NAMALWA (cell line): Measurements from ENCODE around the gene RBBP5.
A peak's percentile ranks its signal among the peaks of the same experiment; 100 is the strongest.

Experiments used
- DNase-seq: peaks from one replicate; pipeline ENCODE4 v3.0.0-alpha.2; 2015; ENCODE audit warnings: low spot score

RBBP5 gene

DNA sequence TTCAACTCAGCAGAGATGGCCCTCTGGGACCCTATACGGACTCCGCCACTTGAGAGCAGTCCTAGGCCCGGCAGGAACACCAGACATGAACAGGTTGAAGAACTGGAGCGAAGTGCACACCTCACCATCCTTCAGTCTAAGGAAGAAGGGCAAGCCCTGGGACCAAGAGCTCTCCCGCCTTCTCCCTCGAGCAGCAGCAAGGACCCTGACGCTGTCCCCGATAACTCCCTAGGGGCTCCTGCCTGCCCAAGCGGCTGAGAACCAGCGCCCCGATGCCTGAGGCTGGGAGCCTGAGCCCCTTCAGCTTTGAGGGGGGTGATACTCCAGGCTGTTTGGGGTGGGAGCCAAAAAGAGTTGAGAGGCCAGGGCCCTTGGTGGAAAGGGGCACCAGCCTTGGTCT lies 47.7 kb downstream of the RBBP5 start:
- DNase-seq = no peak

DNA sequence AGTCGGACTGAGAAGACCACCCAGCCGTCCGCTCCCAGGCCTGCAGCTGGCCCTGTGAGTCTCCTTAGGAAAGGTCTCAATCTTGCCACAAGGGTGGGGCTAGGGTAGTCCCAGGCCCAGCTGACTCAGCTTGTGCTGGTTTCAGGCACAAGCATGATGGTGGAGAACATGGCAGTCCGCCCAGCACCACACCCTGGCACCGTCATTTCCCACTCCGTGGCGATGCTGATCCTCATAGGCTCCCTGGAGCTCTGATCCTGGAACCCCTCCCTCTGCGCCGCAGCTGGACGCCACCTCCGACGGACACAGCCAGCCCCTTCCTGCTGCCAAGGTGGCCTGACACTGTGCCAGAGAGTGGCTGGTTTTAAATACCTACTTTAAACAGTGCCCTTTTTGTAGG lies 48.3 kb downstream of the RBBP5 start:
- DNase-seq = no peak

DNA sequence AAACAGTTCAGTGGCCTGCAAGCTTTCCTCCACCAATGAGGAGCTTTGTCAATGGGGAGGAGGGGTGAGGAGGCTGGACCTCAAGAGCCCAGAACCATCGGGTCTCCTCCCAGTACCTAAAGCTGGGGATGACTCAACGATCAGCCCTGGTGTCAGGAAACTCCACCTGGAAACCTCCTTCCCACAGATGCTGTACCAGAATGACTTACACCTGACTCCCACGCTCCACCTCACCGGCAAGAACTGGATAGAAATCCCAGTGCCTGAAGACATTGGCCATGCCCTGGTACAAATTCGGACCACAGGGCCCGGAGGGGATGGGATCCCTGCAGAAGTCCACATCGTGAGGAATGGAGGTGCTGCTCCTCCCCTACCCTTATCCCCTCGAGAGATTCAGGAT lies 48.9 kb downstream of the RBBP5 start:
- DNase-seq = no peak

DNA sequence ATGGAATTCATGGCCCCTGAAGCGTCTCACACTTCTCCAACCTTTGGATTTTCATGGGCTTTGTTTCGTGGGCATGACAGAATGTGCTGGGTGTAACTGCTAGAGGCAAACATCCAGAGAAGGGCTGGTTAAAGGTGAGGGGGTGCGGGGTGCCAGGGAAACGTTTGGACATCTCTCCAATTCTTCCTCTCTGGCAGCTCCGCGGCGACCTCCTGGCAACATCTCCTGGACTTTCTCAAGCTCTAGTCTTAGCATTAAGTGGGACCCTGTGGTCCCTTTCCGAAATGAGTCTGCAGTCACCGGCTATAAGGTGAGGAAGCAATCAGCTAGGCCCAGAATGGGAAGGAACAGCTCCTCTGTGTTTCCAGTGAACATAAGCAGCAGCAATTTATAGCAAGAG lies 49.5 kb downstream of the RBBP5 start:
- DNase-seq = no peak

GRCh38 chr1:205071801-205072200 lies 50.0 kb downstream of the RBBP5 start:
- no peak for DNase-seq

- DNase-seq = no peak
Measured at GRCh38 chr1:205071028-205071409, 50.8 kb downstream of the RBBP5 start.

- DNase-seq = no peak
Measured at GRCh38 chr1:205069371-205070125, 52.2 kb downstream of the RBBP5 start.

DNA sequence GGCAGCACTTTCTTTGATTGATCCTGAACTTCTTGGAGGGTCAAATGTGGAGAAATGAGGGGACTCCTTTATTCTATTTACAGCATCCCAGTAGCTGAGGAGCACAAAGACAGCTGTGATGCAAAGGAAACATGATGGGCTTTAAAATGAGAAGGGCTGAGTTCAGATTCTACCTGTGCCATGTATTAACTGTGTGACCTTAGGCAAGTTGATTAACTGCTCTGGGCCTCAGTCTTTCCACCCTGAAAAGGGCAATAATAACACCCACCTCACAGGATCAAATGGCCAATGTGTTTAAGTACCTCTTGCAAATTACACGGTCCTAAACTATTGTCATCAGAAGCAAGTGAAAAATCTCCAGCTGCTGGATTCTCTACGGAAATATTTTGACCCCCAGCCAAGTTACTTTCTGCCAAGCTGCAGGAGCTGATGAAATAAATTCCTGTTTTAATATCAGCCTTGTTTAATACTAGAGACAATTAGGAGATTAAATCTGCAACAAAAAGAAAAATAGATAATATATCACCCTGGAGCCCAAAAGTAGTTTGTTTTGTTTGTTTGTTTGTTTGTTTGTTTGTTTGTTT lies 53.2 kb downstream of the RBBP5 start:
- DNase-seq = no peak

DNA sequence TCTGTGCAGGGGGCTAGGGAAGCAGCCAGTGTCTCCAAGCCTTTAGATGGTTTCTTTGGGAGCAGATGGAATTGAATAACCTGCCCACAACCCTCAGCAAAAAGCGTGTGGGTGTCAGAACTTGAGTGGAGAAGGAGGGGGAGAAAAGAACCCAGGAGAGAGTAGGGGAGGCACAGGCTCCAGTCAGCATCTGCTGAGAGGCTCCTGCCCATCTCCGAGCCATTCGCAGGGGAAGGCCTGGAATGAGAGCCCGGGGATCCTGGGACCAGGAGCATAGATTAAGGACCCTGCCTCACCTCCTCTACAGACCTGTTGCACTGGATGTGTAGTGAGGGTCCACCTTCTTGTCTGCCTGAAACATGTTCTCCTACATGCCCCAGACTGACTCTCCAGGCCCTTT lies 53.8 kb downstream of the RBBP5 start:
- no peak for DNase-seq

GRCh38 chr1:205067031-205067430 lies 54.7 kb downstream of the RBBP5 start:
- DNase-seq = no peak

- no peak for DNase-seq
Measured at GRCh38 chr1:205066141-205066818, 55.5 kb downstream of the RBBP5 start.

DNA sequence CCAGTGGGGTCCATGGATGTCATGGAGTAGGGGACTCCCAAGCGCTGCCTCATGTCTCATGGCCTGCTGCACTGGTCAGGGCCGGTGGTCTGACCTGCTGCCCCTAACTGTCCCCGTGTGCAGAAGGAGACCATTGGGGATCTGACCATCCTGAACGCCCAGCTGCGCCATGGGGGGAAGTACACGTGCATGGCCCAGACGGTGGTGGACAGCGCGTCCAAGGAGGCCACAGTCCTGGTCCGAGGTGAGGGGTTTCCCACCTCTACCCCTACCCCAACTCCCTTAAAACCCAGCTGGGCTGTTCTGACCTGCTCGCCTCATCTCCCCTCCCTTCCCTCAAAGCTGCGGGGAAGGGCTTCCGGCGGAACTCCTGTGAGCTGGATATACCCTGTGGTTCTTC lies 56.1 kb downstream of the RBBP5 start:
- DNase-seq = no peak

- DNase-seq = no peak
Measured at GRCh38 chr1:205064741-205065316, 56.9 kb downstream of the RBBP5 start.

GRCh38 chr1:205064301-205064700 lies 57.5 kb downstream of the RBBP5 start:
- DNase-seq = no peak

DNA sequence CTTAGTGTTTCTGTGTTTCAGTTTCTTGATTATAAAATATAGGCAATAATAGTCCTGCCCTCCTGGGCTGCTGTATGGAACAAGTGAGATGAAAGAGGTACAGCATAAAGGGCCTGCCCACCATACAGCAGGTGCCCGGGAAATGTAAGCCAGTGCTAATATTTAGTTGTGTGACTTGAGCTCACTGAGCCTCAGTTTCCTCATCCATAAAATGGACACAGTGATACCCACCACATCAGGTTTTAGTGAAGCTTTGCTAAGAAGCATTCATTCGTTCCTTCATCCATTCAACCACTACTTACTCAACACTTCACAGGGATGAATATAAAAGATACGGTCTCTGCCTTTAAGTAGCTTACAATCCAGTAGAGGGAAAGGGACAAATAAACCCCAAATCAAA lies 58.9 kb downstream of the RBBP5 start:
- DNase-seq = no peak

DNA sequence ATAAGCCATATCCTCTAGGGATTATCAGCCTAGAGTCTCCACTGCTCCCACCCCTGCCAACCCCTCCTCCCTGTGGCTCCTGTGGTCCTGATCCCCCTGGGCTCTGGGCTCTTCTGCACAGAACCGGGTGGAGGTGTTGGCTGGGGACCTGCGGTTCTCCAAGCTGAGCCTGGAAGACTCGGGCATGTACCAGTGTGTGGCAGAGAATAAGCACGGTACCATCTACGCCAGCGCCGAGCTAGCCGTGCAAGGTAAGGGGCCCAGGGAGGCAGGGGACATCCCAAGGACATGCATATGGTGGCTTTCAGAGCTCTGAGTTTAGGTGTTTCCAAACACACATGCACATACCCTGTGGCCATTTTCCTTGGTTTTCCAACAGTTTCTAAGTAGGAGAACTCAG lies 59.5 kb downstream of the RBBP5 start:
- DNase-seq = no peak

DNA sequence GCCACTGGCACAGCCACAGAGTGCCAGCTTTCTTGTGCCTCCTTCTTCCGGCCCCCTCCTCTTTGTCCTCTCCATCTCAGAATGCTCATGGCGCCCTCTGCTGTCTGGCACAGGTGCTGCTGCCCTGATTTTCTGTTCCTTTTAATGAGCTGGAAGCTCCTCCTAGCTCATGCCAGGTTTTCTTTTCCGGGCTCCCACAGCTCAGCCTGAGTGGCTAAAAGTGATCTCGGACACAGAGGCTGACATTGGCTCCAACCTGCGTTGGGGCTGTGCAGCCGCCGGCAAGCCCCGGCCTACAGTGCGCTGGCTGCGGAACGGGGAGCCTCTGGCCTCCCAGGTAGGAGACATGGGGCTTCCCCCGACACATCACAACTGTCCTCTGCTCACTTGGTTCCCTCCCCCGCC lies 60.1 kb downstream of the RBBP5 start:
- peak; percentile 85 for DNase-seq

GRCh38 chr1:205061227-205061626 lies 60.6 kb downstream of the RBBP5 start:
- DNase-seq = no peak

- DNase-seq = no peak
Measured at GRCh38 chr1:205060746-205061145, 61.0 kb downstream of the RBBP5 start.

DNA sequence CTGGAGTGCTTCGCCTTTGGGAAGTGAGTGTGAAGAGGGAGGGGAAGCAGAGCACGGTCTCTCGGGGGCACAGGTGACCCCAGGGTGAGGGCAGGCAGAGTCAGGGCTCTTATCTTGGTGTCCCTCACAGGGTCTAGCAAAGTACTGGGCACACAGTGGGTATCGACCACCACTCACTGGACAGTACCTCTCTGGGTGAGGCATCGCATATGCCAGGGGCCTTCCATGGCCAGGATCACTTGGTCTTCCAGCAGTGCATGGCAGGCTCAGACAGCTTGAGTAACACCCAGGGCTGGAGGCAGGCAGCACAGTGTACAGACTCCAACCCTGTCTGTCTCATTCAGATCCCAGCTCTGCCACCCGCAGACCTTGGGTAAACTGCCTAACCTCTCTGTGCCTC lies 62.1 kb downstream of the RBBP5 start:
- DNase-seq = no peak

DNA sequence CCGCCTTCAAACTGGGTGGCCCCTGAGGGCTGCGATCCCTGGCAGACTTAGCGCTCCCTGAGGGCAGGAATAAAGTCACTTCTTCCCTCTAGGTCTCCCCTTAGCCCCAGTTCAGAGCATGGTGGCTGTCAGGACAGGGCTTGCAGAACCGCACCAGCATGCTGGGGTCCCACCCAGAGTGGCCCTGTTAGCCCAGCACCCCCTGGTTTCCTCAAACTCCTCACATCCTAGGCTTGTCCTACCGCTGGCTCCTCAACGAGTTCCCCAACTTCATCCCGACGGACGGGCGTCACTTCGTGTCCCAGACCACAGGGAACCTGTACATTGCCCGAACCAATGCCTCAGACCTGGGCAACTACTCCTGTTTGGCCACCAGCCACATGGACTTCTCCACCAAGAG lies 62.9 kb downstream of the RBBP5 start:
- DNase-seq = no peak

- DNase-seq = no peak
Measured at GRCh38 chr1:205057808-205058575, 63.8 kb downstream of the RBBP5 start.
